GM18873 (cell line): ENCODE data around the gene PACSIN1.

Experiments used
- ATAC-seq: cut with Tn5 transposase; IDR thresholded peaks from one replicate; pipeline ENCODE4 v1.9.1; 2021; ENCODE audit warnings: mild to moderate bottlenecking, moderate library complexity, moderate number of reproducible peaks; ENCODE audit not compliant: unreplicated experiment, low FRiP score

PACSIN1 gene

GRCh38 chr6:34538581-34538980, 72.7 kb downstream of the PACSIN1 start:
- no peak for ATAC-seq

GRCh38 chr6:34539181-34539580, 73.3 kb downstream of the PACSIN1 start:
- no peak for ATAC-seq

- ATAC-seq: no peak
Measured at GRCh38 chr6:34540222-34540621, 74.3 kb downstream of the PACSIN1 start.

- ATAC-seq: no peak
Measured at GRCh38 chr6:34540841-34541240, 75.0 kb downstream of the PACSIN1 start.

- ATAC-seq: no peak
Measured at GRCh38 chr6:34543421-34543820, 77.5 kb downstream of the PACSIN1 start.

GRCh38 chr6:34544052-34544604, 78.3 kb downstream of the PACSIN1 start:
- ATAC-seq: no peak

GRCh38 chr6:34544776-34545471, 79.0 kb downstream of the PACSIN1 start:
- ATAC-seq: no peak

- no peak for ATAC-seq
Measured at GRCh38 chr6:34546551-34547321, 80.9 kb downstream of the PACSIN1 start.

- ATAC-seq: no peak
Measured at GRCh38 chr6:34547701-34548644, 82.1 kb downstream of the PACSIN1 start.

- ATAC-seq: no peak
Measured at GRCh38 chr6:34549026-34549803, 83.3 kb downstream of the PACSIN1 start.

- ATAC-seq: no peak
Measured at GRCh38 chr6:34549804-34550202, 83.9 kb downstream of the PACSIN1 start.

GRCh38 chr6:34551720-34552119, 85.8 kb downstream of the PACSIN1 start:
- ATAC-seq: no peak

- ATAC-seq: no peak
Measured at GRCh38 chr6:34552620-34553019, 86.7 kb downstream of the PACSIN1 start.

GRCh38 chr6:34553146-34553545, 87.3 kb downstream of the PACSIN1 start:
- no peak for ATAC-seq

GRCh38 chr6:34553750-34554149, 87.9 kb downstream of the PACSIN1 start:
- no peak for ATAC-seq

GRCh38 chr6:34554291-34555006, 88.6 kb downstream of the PACSIN1 start:
- ATAC-seq: no peak

- no peak for ATAC-seq
Measured at GRCh38 chr6:34555007-34555322, 89.1 kb downstream of the PACSIN1 start.

- no peak for ATAC-seq
Measured at GRCh38 chr6:34555328-34555727, 89.5 kb downstream of the PACSIN1 start.

GRCh38 chr6:34556031-34556471, 90.2 kb downstream of the PACSIN1 start, which contains the start of gene SPDEF:
Gene SPDEF (minus strand): TSS chr6:34556329. CDS start chr6:34544455, 11,874 bp downstream.
- no peak for ATAC-seq
